ENCODE measurements around the gene DAPK1.

The DAPK1 gene

GRCh38 chr9:87490907-87491306, 6.8 kb upstream of the DAPK1 start:
- Histone ChIP-seq H3K36me3 (ENCODE audit: control insufficient read depth in 2 of 2, insufficient read depth in 1 of 2, low read length in 2 of 2) (no peaks in the 10 kb centered on the region), H3K9me3 (ENCODE audit: control insufficient read depth, insufficient read depth, low read depth, low read length) (no peaks in the 10 kb centered on the region), H3K4me1 (ENCODE audit: control insufficient read depth, insufficient read depth, low read length) (peaks cover 6% of the 10 kb centered on the region; the same call in 1 of the 2 replicates), H3K4me3 (ENCODE audit: low read depth, low read length) (no peak overlapping the region), H3K27ac (ENCODE audit: extremely low read depth, low read depth, low read length) (no peak overlapping the region)
- TF ChIP-seq ZBTB21 (tag by site-specific recombination; IDR thresholded peaks at IDR 0.05) = no peak
- no peak for TF ChIP-seq ZNF621 (tag by site-specific recombination; IDR thresholded peaks at IDR 0.05)
- TF ChIP-seq ZNF280C (tag by site-specific recombination; IDR thresholded peaks at IDR 0.05) = no peak
- TF ChIP-seq ZNF155 (tag by site-specific recombination; IDR thresholded peaks at IDR 0.05) = no peak
- no peak for TF ChIP-seq ZNF23 (tag by site-specific recombination; IDR thresholded peaks at IDR 0.05; ENCODE audit: borderline replicate concordance)
- no peak for TF ChIP-seq SALL2 (tag by site-specific recombination; IDR thresholded peaks at IDR 0.05; ENCODE audit: borderline replicate concordance)
- TF ChIP-seq ZNF18 (tag by site-specific recombination; IDR thresholded peaks at IDR 0.05) = no peak
- TF ChIP-seq ZNF133 (tag by site-specific recombination; IDR thresholded peaks at IDR 0.05) = no peak
- no peak for TF ChIP-seq ZNF148 (tag by site-specific recombination; IDR thresholded peaks at IDR 0.05; ENCODE audit: borderline replicate concordance)
- TF ChIP-seq ZNF362 (tag by site-specific recombination; IDR thresholded peaks at IDR 0.05) = no peak
- no peak for TF ChIP-seq ZNF747 (tag by site-specific recombination; IDR thresholded peaks at IDR 0.05)
- no peak for TF ChIP-seq ELK4 (IDR thresholded peaks at IDR 0.05; ENCODE audit: borderline replicate concordance, low read depth, low read length)
- TF ChIP-seq ZNF785 (tag by site-specific recombination; IDR thresholded peaks at IDR 0.05) = no peak
- POLR2A ChIA-PET = no interaction called here
- CTCF ChIA-PET = interaction anchor here (0.6 kb wide), 1 partner anchor 56 kb away, joined by 3 read pairs; no protein-coding TSS in a partner anchor

- Histone ChIP-seq H3K36me3 (ENCODE audit: control insufficient read depth in 2 of 2, insufficient read depth in 1 of 2, low read length in 2 of 2) (no peaks in the 10 kb centered on the region), H3K4me3 (ENCODE audit: low read depth, low read length) (no peak overlapping the region), H3K9me3 (ENCODE audit: control insufficient read depth, insufficient read depth, low read depth, low read length) (no peaks in the 10 kb centered on the region), H3K4me1 (ENCODE audit: control insufficient read depth, insufficient read depth, low read length) (peaks cover 6% of the 10 kb centered on the region; the same call in 1 of the 2 replicates), H3K27ac (ENCODE audit: extremely low read depth, low read depth, low read length) (no peak overlapping the region)
- ChIA-PET POLR2A (no interaction called here), CTCF (interaction anchor here (0.6 kb wide), 1 partner anchor 56 kb away, joined by 3 read pairs; no protein-coding TSS in a partner anchor)
- TF ChIP-seq ZNF548 (tag by site-specific recombination; IDR thresholded peaks at IDR 0.05) = no peak
- TF ChIP-seq SETDB1 (IDR thresholded peaks at IDR 0.05; ENCODE audit: insufficient read length, low read length) = no peak
These were observed 6.1 kb upstream of the DAPK1 start for GRCh38 chr9:87491523-87491922.
